Testis (tissue), 2 donors: Measurements from ENCODE around the gene RIMKLA.

ENCODE experiments used
- POLR2A ChIP-seq: fragments of 450-650 bp; IDR thresholded peaks from one replicate; pipeline ENCODE4 v1.6.1; 2017; ENCODE audit warnings: antibody characterized with exemption, mild to moderate bottlenecking, moderate library complexity
- TF ChIP-seq, protein P1 (sequence below), 3 experiments: fragments of 450-650 bp in 2 of 3; fragments of 200-600 bp in 1 of 3; sonication (generic) in 1 of 3; IDR thresholded peaks; one replicate each; pipeline ENCODE4 v1.5.1; 2016 to 2019; ENCODE audit warnings: antibody characterized with exemption in 3 of 3, mild to moderate bottlenecking in 2 of 3, moderate library complexity in 1 of 3

DNA sequence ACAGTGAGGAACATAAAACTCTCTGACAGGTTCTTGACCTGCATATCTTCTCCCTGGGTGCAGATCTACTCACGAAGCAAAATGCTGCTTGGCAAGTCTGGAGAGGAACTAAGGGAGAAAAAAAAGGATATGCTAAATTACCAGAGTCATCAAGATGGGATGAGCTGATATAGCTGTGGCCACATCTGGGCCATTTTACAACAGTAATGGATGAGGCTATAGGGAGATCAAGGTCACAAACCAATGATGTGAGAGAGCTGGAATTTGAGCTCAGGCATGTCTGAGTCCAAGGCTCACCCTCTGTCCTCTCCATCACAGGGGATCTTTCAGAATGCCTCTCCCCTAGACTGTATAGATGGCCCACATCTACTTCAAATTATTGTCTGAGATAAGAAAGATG is 49.0 kb downstream of the RIMKLA start:
- TF ChIP-seq, protein P1, sequence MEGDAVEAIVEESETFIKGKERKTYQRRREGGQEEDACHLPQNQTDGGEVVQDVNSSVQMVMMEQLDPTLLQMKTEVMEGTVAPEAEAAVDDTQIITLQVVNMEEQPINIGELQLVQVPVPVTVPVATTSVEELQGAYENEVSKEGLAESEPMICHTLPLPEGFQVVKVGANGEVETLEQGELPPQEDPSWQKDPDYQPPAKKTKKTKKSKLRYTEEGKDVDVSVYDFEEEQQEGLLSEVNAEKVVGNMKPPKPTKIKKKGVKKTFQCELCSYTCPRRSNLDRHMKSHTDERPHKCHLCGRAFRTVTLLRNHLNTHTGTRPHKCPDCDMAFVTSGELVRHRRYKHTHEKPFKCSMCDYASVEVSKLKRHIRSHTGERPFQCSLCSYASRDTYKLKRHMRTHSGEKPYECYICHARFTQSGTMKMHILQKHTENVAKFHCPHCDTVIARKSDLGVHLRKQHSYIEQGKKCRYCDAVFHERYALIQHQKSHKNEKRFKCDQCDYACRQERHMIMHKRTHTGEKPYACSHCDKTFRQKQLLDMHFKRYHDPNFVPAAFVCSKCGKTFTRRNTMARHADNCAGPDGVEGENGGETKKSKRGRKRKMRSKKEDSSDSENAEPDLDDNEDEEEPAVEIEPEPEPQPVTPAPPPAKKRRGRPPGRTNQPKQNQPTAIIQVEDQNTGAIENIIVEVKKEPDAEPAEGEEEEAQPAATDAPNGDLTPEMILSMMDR (IDR thresholded peaks at IDR 0.05), result no peak
- no peak for TF ChIP-seq POLR2A
